HG03095 (cell line): ENCODE measurements around the gene RBM33.
A peak's percentile ranks its signal among the peaks of the same experiment; 100 is the strongest.
"Not testable (repeated sequence)": the region's sequence is repeated elsewhere in the genome, so short reads cannot be mapped to it uniquely, and the experiment has no call there.

ENCODE experiments used
- ATAC-seq: cut with Tn5 transposase; IDR thresholded peaks from one replicate; pipeline ENCODE4 v1.9.1; 2021; ENCODE audit warnings: moderate library complexity; ENCODE audit not compliant: unreplicated experiment

Gene RBM33

GRCh38 chr7:155644178-155644970, at the start of gene RBM33:
TSS of gene RBM33 (plus strand) at chr7:155644661. CDS start at chr7:155644877, 216 bp downstream.
- peak; percentile 76 for ATAC-seq

- ATAC-seq = no peak
Measured at GRCh38 chr7:155594961-155595366, 49.5 kb upstream of the RBM33 start.

- ATAC-seq = no peak
Measured at GRCh38 chr7:155597753-155598140, 46.7 kb upstream of the RBM33 start.

GRCh38 chr7:155598810-155599210, 45.7 kb upstream of the RBM33 start:
- peak; percentile 66 for ATAC-seq

GRCh38 chr7:155602156-155602555, 42.3 kb upstream of the RBM33 start:
- no peak for ATAC-seq

- no peak for ATAC-seq
Measured at GRCh38 chr7:155602750-155603149, 41.7 kb upstream of the RBM33 start.

- no peak for ATAC-seq
Measured at GRCh38 chr7:155603205-155603857, 41.1 kb upstream of the RBM33 start.

- no peak for ATAC-seq
Measured at GRCh38 chr7:155603858-155604503, 40.5 kb upstream of the RBM33 start.

- no peak for ATAC-seq
Measured at GRCh38 chr7:155604504-155604997, 39.9 kb upstream of the RBM33 start.

GRCh38 chr7:155609185-155609584, 35.3 kb upstream of the RBM33 start:
- ATAC-seq = no peak

- no peak for ATAC-seq
Measured at GRCh38 chr7:155610633-155611193, 33.7 kb upstream of the RBM33 start.

GRCh38 chr7:155611808-155612447, 32.5 kb upstream of the RBM33 start:
- ATAC-seq = no peak

- no peak for ATAC-seq
Measured at GRCh38 chr7:155612658-155613057, 31.8 kb upstream of the RBM33 start.

- ATAC-seq = not testable (repeated sequence)
Measured at GRCh38 chr7:155615085-155615484, 29.4 kb upstream of the RBM33 start.

- ATAC-seq = no peak
Measured at GRCh38 chr7:155618708-155619633, 25.5 kb upstream of the RBM33 start.

- no peak for ATAC-seq
Measured at GRCh38 chr7:155619634-155620271, 24.7 kb upstream of the RBM33 start.

- ATAC-seq = no peak
Measured at GRCh38 chr7:155620497-155620896, 24.0 kb upstream of the RBM33 start.

GRCh38 chr7:155621418-155621980, 23.0 kb upstream of the RBM33 start:
- no peak for ATAC-seq

GRCh38 chr7:155624412-155624811, 20.0 kb upstream of the RBM33 start:
- ATAC-seq = no peak
